Endothelial cell of umbilical vein (primary cell): ENCODE data around the gene MFSD6. TPM values are rescaled to one million over a fixed set of nuclear protein-coding genes. Genes with fewer than 3 reads are reported as not detected.

ENCODE experiments used
- BruUV-seq: library from RNA; stranded (reverse); fragments of 400-500 nt; replicated peaks from 2 replicates; lab custom pipeline; 2021; lab: Mats Ljungman, UMichigan
- CTCF ChIA-PET: fragments of 300-600, 350-600 bp; sonication (Branson Sonifier 250); formaldehyde crosslinking; loops from one replicate; lab custom pipeline; 2021; ENCODE audit warnings: antibody characterized with exemption, inconsistent platforms; lab: Charles Lee
- POLR2A ChIA-PET: fragments of 300-600, 350-600 bp; sonication (Branson Sonifier 250); formaldehyde crosslinking; loops from one replicate; lab custom pipeline; 2021; ENCODE audit warnings: antibody characterized with exemption, inconsistent platforms; lab: Charles Lee
- DNase-seq: peaks from one replicate; pipeline ENCODE4 v3.0.0-alpha.2; 2011; ENCODE audit warnings: low read depth, low spot score
- FAIRE-seq: peaks from 2 replicates; lab custom pipeline; 2011; peaks lifted over from hg19 to GRCh38; lab: Jason Lieb, UNC
- H2AFZ ChIP-seq: 2 replicates; pipeline ENCODE4 v1.6.0; 2012; ENCODE audit warnings: low read depth, low read length, control low read depth, inconsistent platforms
- H3K27ac ChIP-seq: 2 replicates; pipeline ENCODE4 v1.5.1; 2011; ENCODE audit warnings: low read depth, mild to moderate bottlenecking, control low read depth, low read length, moderate library complexity; ENCODE audit not compliant: insufficient read depth
- H3K27me3 ChIP-seq, 2 experiments: 2 replicates each; pipeline versions ENCODE4 v1.6.0 to v1.6.1; 2011; ENCODE audit warnings: low read length in 2 of 2, mixed read lengths in 1 of 2; ENCODE audit not compliant: control insufficient read depth in 2 of 2, insufficient read depth in 2 of 2
- H3K36me3 ChIP-seq, 2 experiments: 2 replicates in 1 of 2; 3 replicates in 1 of 2; pipeline ENCODE4 v1.5.1; 2011; ENCODE audit warnings: low read length in 2 of 2, mild to moderate bottlenecking in 1 of 2, moderate library complexity in 1 of 2; ENCODE audit not compliant: control insufficient read depth in 2 of 2, insufficient read depth in 2 of 2; ENCODE audit errors: extremely low read depth in 1 of 2
- H3K4me1 ChIP-seq: 3 replicates; pipeline ENCODE4 v1.5.1; 2011; ENCODE audit warnings: mild to moderate bottlenecking, low read length; ENCODE audit not compliant: control insufficient read depth, insufficient read depth; ENCODE audit errors: extremely low read depth
- H3K4me2 ChIP-seq: 2 replicates; pipeline ENCODE4 v1.6.1; 2011; ENCODE audit warnings: low read length, control low read depth, mixed read lengths; ENCODE audit not compliant: insufficient read depth
- H3K4me3 ChIP-seq, 3 experiments: fragments of 200-600 bp in 1 of 3; sonication (generic), shearing (Covaris generic) in 1 of 3; replicated peaks in 1 of 3; 2 replicates each; pipeline ENCODE4 v1.5.1; 2011 to 2016; ENCODE audit warnings: control low read depth in 3 of 3, low read length in 3 of 3, mild to moderate bottlenecking in 2 of 3, inconsistent platforms in 1 of 3, low read depth in 1 of 3, moderate library complexity in 1 of 3; ENCODE audit not compliant: insufficient read depth in 1 of 3
- H3K79me2 ChIP-seq: 2 replicates; pipeline ENCODE4 v1.6.0; 2012; ENCODE audit warnings: low read length, inconsistent platforms; ENCODE audit not compliant: control insufficient read depth, insufficient read depth
- H3K9ac ChIP-seq: replicated peaks from 2 replicates; pipeline ENCODE3; 2011; ENCODE audit warnings: low read length, control low read depth; ENCODE audit not compliant: insufficient read depth; ENCODE audit errors: extremely low read depth
- H3K9me1 ChIP-seq: replicated peaks from 3 replicates; pipeline ENCODE4 v1.6.0; 2011; ENCODE audit warnings: mild to moderate bottlenecking, low read length; ENCODE audit not compliant: control insufficient read depth, insufficient read depth; ENCODE audit errors: extremely low read depth
- H3K9me3 ChIP-seq: replicated peaks from 2 replicates; pipeline ENCODE4 v1.5.1; 2012; ENCODE audit warnings: low read length, inconsistent platforms; ENCODE audit not compliant: control insufficient read depth, insufficient read depth
- H4K20me1 ChIP-seq: replicated peaks from 2 replicates; pipeline ENCODE3; 2011; ENCODE audit warnings: mild to moderate bottlenecking, low read length; ENCODE audit not compliant: control insufficient read depth, insufficient read depth; ENCODE audit errors: extremely low read depth
- CTCF ChIP-seq, 2 donors: IDR thresholded peaks; 1 replicate in 1 of 2; 2 replicates in 1 of 2; pipeline ENCODE4 v1.5.1; 2011; ENCODE audit warnings: low read length in 2 of 2, mild to moderate bottlenecking in 2 of 2, moderate library complexity in 2 of 2, control low read depth in 1 of 2, inconsistent platforms in 1 of 2, low read depth in 1 of 2; ENCODE audit not compliant: insufficient read depth in 1 of 2; ENCODE audit errors: extremely low read depth in 1 of 2
- EZH2 ChIP-seq: IDR thresholded peaks from 2 replicates; pipeline ENCODE4 v1.6.1; 2012; ENCODE audit warnings: borderline replicate concordance, low read depth, mild to moderate bottlenecking, moderate library complexity, low read length, inconsistent platforms; ENCODE audit not compliant: severe bottlenecking
- FOS ChIP-seq: IDR thresholded peaks from 2 replicates; pipeline ENCODE4 v1.6.1; 2011; ENCODE audit warnings: mild to moderate bottlenecking, low read length, moderate library complexity, borderline replicate concordance; ENCODE audit not compliant: insufficient read depth
- GATA2 ChIP-seq: IDR thresholded peaks from 2 replicates; pipeline ENCODE4 v1.7.0; 2011; ENCODE audit warnings: low read depth, mild to moderate bottlenecking, moderate library complexity, mixed read lengths, low read length; ENCODE audit not compliant: insufficient read length, insufficient read depth
- JUN ChIP-seq: IDR thresholded peaks from 2 replicates; pipeline ENCODE4 v1.6.1; 2011; ENCODE audit warnings: borderline replicate concordance, low read depth; ENCODE audit not compliant: insufficient read length, insufficient read depth
- MAX ChIP-seq: IDR thresholded peaks from 2 replicates; pipeline ENCODE4 v1.6.1; 2011; ENCODE audit not compliant: insufficient read depth, insufficient read length
- MYC ChIP-seq: IDR thresholded peaks from one replicate; pipeline ENCODE4 v1.6.1; 2011; ENCODE audit warnings: mild to moderate bottlenecking, low read depth, low read length
- POLR2A ChIP-seq: IDR thresholded peaks from 2 replicates; pipeline ENCODE4 v1.6.1; 2012; ENCODE audit warnings: low read depth, mild to moderate bottlenecking, control low read depth, low read length
- POLR2AphosphoS5 ChIP-seq: IDR thresholded peaks from 2 replicates; pipeline ENCODE4 v1.6.1; 2012; ENCODE audit warnings: low read depth, mild to moderate bottlenecking, control low read depth, low read length, moderate library complexity; ENCODE audit not compliant: insufficient read depth
- dilution Hi-C: fragments of 300-500 bp; cut with MboI; formaldehyde crosslinking; loops from one replicate; pipeline ENCODE4 v1.15.0; 2019; ENCODE audit warnings: low sequenced_read_pairs; ENCODE audit not compliant: extremely low pct_ligation_motif_present
- intact Hi-C: fragments of 100-400 bp; cut with micrococcal nuclease; formaldehyde crosslinking; loops from one replicate; pipeline ENCODE4 v1.10.0; 2022
- polyA plus RNA-seq, 4 experiments: library from polyadenylated mRNA; depleted of rRNA in 3 of 4; stranded (reverse) in 3 of 4; unstranded in 1 of 4; fragments of >200 nt; gene quantifications; 2 replicates each; pipeline versions ENCODE4 v1.2.1 to v1.2.3, GENCODE V29; 2011 to 2012; ENCODE audit warnings: missing spikeins in 1 of 4
- total RNA-seq: library from RNA; stranded (reverse); gene quantifications from 2 replicates; pipeline ENCODE4 v1.2.3, GENCODE V29; 2021

The MFSD6 gene
- total and polyA plus RNA-seq, 2 donors (not counting 3 experiments of a cell fraction or from before 2014, with no cell fraction given) = 4.3 to 4.5 TPM

DNA sequence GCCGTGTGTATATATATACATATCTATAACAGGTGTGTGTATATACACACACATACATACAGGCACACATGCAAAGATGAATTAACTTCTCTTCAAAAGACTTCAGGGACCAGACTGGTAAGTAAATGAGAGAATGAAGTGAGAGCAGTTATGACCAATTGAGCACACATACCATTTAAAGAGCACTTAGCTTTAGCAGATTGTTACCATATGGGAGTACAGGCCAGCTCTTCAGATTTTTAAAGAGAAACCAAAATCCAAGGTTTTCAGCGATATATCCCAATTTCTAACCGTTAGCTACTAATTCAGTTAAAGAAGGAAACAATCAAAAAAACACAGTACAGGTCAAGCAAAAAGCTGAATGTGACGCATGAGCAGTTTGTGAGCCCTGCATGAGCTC, 41.1 kb upstream of the MFSD6 start:
- FAIRE-seq (peak; percentile 31), DNase-seq (no peak)
- BruUV-seq = no TSS peak
- Histone ChIP-seq H3K36me3 (peaks cover 4 to 9% of the 10 kb centered on the region in 2 experiments), H3K9me3 (no peaks in the 10 kb centered on the region), H3K4me1 (no peaks in the 10 kb centered on the region), H3K9me1 (no peaks in the 10 kb centered on the region), H3K79me2 (no peaks in the 10 kb centered on the region), H3K4me2 (no peak overlapping the region), H4K20me1 (peaks cover 2% of the 10 kb centered on the region), H2AFZ (no peak overlapping the region), H3K27me3 (no peaks in the 10 kb centered on the region), H3K27ac (no peak overlapping the region), H3K4me3 (no peak overlapping the region), H3K9ac (no peak overlapping the region)
- TF ChIP-seq CTCF (IDR thresholded peaks at IDR 0.05; ENCODE audit: extremely low read depth in 1 of 2, insufficient read depth in 1 of 2, low read depth in 1 of 2, low read length in 2 of 2) = no peak
- ChIA-PET CTCF (interaction anchor here (0.9 to 1.3 kb wide), 2 partner anchors 11 to 38 kb away, joined by 3 to 4 read pairs; no protein-coding TSS in a partner anchor), POLR2A (no interaction called here)
- dilution Hi-C loops = no loop called here
- intact Hi-C loops = no loop called here

GRCh38 chr2:190369635-190370034, 38.5 kb upstream of the MFSD6 start:
- H3K79me2 ChIP-seq = no peaks in the 10 kb centered on the region
- CTCF ChIA-PET = interaction anchor here (1.2 to 2.6 kb wide), 3 partner anchors 25 to 41 kb away, joined by 3 to 19 read pairs (median 5); no protein-coding TSS in a partner anchor
- no peak overlapping the region for H3K4me3 ChIP-seq
- H3K4me1 ChIP-seq = no peaks in the 10 kb centered on the region
- H3K9ac ChIP-seq = no peak overlapping the region
- no peak overlapping the region for H3K27ac ChIP-seq
- dilution Hi-C loops (no loop called here), intact Hi-C loops (no loop called here)
- POLR2A ChIA-PET = no interaction called here
- H2AFZ ChIP-seq = no peak overlapping the region
- peaks cover 2% of the 10 kb centered on the region for H4K20me1 ChIP-seq
- TF ChIP-seq FOS = no peak
- TF ChIP-seq JUN = no peak
- TF ChIP-seq EZH2 = no peak
- TF ChIP-seq GATA2 = no peak
- no peak for TF ChIP-seq POLR2A
- no peak for TF ChIP-seq MYC
- TF ChIP-seq CTCF (IDR thresholded peaks at IDR 0.05; ENCODE audit: extremely low read depth in 1 of 2, insufficient read depth in 1 of 2, low read depth in 1 of 2, low read length in 2 of 2) = no peak
- TF ChIP-seq POLR2AphosphoS5 = no peak
- TF ChIP-seq MAX = no peak
- DNase-seq (no peak), FAIRE-seq (no peak)
- H3K27me3 ChIP-seq = no peaks in the 10 kb centered on the region
- peaks cover 0 to 9% of the 10 kb centered on the region in 2 experiments for H3K36me3 ChIP-seq
- no peaks in the 10 kb centered on the region for H3K9me3 ChIP-seq
- H3K9me1 ChIP-seq = no peaks in the 10 kb centered on the region
- H3K4me2 ChIP-seq = no peak overlapping the region
- no TSS peak for BruUV-seq
